NCI-H187 (cell line): Measurements from ENCODE around the gene CCDC6.
"Not testable (repeated sequence)": the region's sequence is repeated elsewhere in the genome, so short reads cannot be mapped to it uniquely, and the experiment has no call there.

Experiments
- DNase-seq, 2 experiments: peaks; one replicate each; lab custom pipeline; 2025; lab: John Stamatoyannopoulos, UW

Gene CCDC6

GRCh38 chr10:59905731-59906416 lies 482 bp downstream of the CCDC6 start:
- DNase-seq: no peak

- no peak for DNase-seq
Measured at GRCh38 chr10:59905066-59905730, 1.2 kb downstream of the CCDC6 start.

GRCh38 chr10:59904426-59905065 lies 1.8 kb downstream of the CCDC6 start:
- DNase-seq: no peak

GRCh38 chr10:59903871-59904270 lies 2.5 kb downstream of the CCDC6 start:
- DNase-seq: no peak

GRCh38 chr10:59902016-59902415 lies 4.3 kb downstream of the CCDC6 start:
- no peak for DNase-seq

GRCh38 chr10:59901470-59901869 lies 4.9 kb downstream of the CCDC6 start:
- no peak for DNase-seq

- no peak for DNase-seq
Measured at GRCh38 chr10:59900048-59900727, 6.2 kb downstream of the CCDC6 start.

GRCh38 chr10:59898125-59898835 lies 8.1 kb downstream of the CCDC6 start:
- no peak for DNase-seq

GRCh38 chr10:59896191-59896590 lies 10.2 kb downstream of the CCDC6 start:
- DNase-seq: no peak

GRCh38 chr10:59895629-59896116 lies 10.7 kb downstream of the CCDC6 start:
- no peak for DNase-seq

- no peak for DNase-seq
Measured at GRCh38 chr10:59894114-59894513, 12.2 kb downstream of the CCDC6 start.

GRCh38 chr10:59892697-59893096 lies 13.7 kb downstream of the CCDC6 start:
- DNase-seq: no peak

GRCh38 chr10:59891936-59892335 lies 14.4 kb downstream of the CCDC6 start:
- DNase-seq: no peak

GRCh38 chr10:59891349-59891748 lies 15.0 kb downstream of the CCDC6 start:
- no peak for DNase-seq

GRCh38 chr10:59888781-59889435 lies 17.4 kb downstream of the CCDC6 start:
- no peak for DNase-seq

GRCh38 chr10:59887972-59888640 lies 18.2 kb downstream of the CCDC6 start:
- DNase-seq: no peak

- DNase-seq: no peak
Measured at GRCh38 chr10:59887006-59887405, 19.4 kb downstream of the CCDC6 start.

- DNase-seq: no peak
Measured at GRCh38 chr10:59885430-59886134, 20.8 kb downstream of the CCDC6 start.

- DNase-seq: not testable (repeated sequence)
Measured at GRCh38 chr10:59884893-59885292, 21.5 kb downstream of the CCDC6 start.

- DNase-seq: no peak
Measured at GRCh38 chr10:59881640-59882039, 24.7 kb downstream of the CCDC6 start.
